PC-3 (cell line): ENCODE results near the gene SFN. TPM values are rescaled to one million over a fixed set of nuclear protein-coding genes. Genes with fewer than 3 reads are reported as not detected.
"Not testable (repeated sequence)": the region's sequence is repeated elsewhere in the genome, so short reads cannot be mapped to it uniquely, and the experiment has no call there.

Experiments used
- ATAC-seq: fragments of 200-7000 bp; cut with Tn5 transposase; 2 replicates; pipeline ENCODE4 v1.9.1; 2020; ENCODE audit warnings: mild to moderate bottlenecking, moderate library complexity
- BruUV-seq: library from RNA; stranded (reverse); fragments of 400-500 nt; replicated peaks from 2 replicates; lab custom pipeline; 2021; lab: Mats Ljungman, UMichigan
- CTCF ChIA-PET: fragments of 300-600 bp; sonication (Branson Sonifier 250); formaldehyde crosslinking; loops from one replicate; lab custom pipeline; 2022; ENCODE audit warnings: antibody characterized with exemption; lab: Charles Lee
- POLR2A ChIA-PET: fragments of 300-600 bp; sonication (Branson Sonifier 250); formaldehyde crosslinking; loops from one replicate; lab custom pipeline; 2022; ENCODE audit warnings: antibody characterized with exemption; ENCODE audit not compliant: unreplicated experiment; lab: Charles Lee
- DNase-seq: peaks from one replicate; pipeline ENCODE4 v3.0.0-alpha.2; 2015
- H2AFZ ChIP-seq: fragments of 300-600 bp; sonication (generic); 2 replicates; pipeline ENCODE4 v1.6.0; 2016; ENCODE audit warnings: antibody characterized with exemption, low read length
- H3F3A ChIP-seq: fragments of 300-600 bp; sonication (generic); one replicate; pipeline ENCODE4 v1.6.0; 2017; ENCODE audit warnings: antibody characterized with exemption, low read length, control low read depth, mild to moderate bottlenecking; ENCODE audit not compliant: unreplicated experiment
- H3K27ac ChIP-seq: fragments of 300-600 bp; sonication (generic); 2 replicates; pipeline ENCODE4 v1.5.1; 2016; ENCODE audit warnings: mild to moderate bottlenecking, low read length
- H3K27me3 ChIP-seq: fragments of 300-600 bp; sonication (generic); 2 replicates; pipeline ENCODE4 v1.6.1; 2016; ENCODE audit warnings: low read length, mixed read lengths
- H3K36me3 ChIP-seq: fragments of 300-600 bp; sonication (generic); 2 replicates; pipeline ENCODE4 v1.6.1; 2016; ENCODE audit warnings: low read depth, mixed run types, low read length, mixed read lengths
- H3K4me1 ChIP-seq: fragments of 300-600 bp; sonication (generic); 2 replicates; pipeline ENCODE4 v1.5.1; 2016; ENCODE audit warnings: low read length; ENCODE audit not compliant: insufficient read depth
- H3K4me2 ChIP-seq: fragments of 300-600 bp; sonication (generic); 2 replicates; pipeline ENCODE4 v1.6.0; 2016; ENCODE audit warnings: low read length
- H3K4me3 ChIP-seq: fragments of 300-600 bp; sonication (generic); 2 replicates; pipeline ENCODE4 v1.5.1; 2016; ENCODE audit warnings: mild to moderate bottlenecking, low read length, mixed read lengths
- H3K79me2 ChIP-seq: fragments of 300-600 bp; sonication (generic); 2 replicates; pipeline ENCODE4 v1.6.1; 2017; ENCODE audit warnings: low read length, mixed read lengths
- H3K9ac ChIP-seq: fragments of 300-600 bp; sonication (generic); 2 replicates; pipeline ENCODE4 v1.6.0; 2016; ENCODE audit warnings: mild to moderate bottlenecking, low read length
- H3K9me2 ChIP-seq: fragments of 300-600 bp; sonication (generic); replicated peaks from 2 replicates; pipeline ENCODE4 v1.6.1; 2016; ENCODE audit warnings: mixed run types, low read length, mixed read lengths
- H3K9me3 ChIP-seq: fragments of 300-600 bp; sonication (generic); 2 replicates; pipeline ENCODE4 v1.6.1; 2016; ENCODE audit warnings: low read length, mixed read lengths
- H4K20me1 ChIP-seq: fragments of 300-600 bp; sonication (generic); 2 replicates; pipeline ENCODE4 v1.6.1; 2016; ENCODE audit warnings: low read length, mixed read lengths
- EZH2 ChIP-seq: fragments of 300-600 bp; sonication (generic); IDR thresholded peaks from one replicate; pipeline ENCODE4 v1.6.1; 2017; ENCODE audit warnings: antibody characterized with exemption, mild to moderate bottlenecking, low read length; ENCODE audit not compliant: unreplicated experiment
- EZH2phosphoT487 ChIP-seq: fragments of 300-600 bp; sonication (generic); IDR thresholded peaks from 2 replicates; pipeline ENCODE4 v1.6.1; 2018; ENCODE audit warnings: mild to moderate bottlenecking, antibody characterized with exemption, low read length, borderline replicate concordance
- intact Hi-C: fragments of 100-400 bp; cut with micrococcal nuclease; formaldehyde crosslinking; loops from 2 replicates; pipeline ENCODE4 v1.9.0; 2023
- total RNA-seq: library from RNA; depleted of rRNA; stranded (reverse); fragments of >200 nt; gene quantifications from 2 replicates; pipeline ENCODE4 v1.2.3, GENCODE V29; 2014
- TF ChIP-seq, protein P1 (sequence below): fragments of 300-600 bp; sonication (generic); conservative IDR thresholded peaks from 2 replicates; pipeline ENCODE4 v1.5.1; 2017; ENCODE audit warnings: antibody characterized with exemption, low read depth, mild to moderate bottlenecking, low read length

Gene SFN
- total RNA-seq, 1 experiment from 2014 or later = 411 TPM

DNA sequence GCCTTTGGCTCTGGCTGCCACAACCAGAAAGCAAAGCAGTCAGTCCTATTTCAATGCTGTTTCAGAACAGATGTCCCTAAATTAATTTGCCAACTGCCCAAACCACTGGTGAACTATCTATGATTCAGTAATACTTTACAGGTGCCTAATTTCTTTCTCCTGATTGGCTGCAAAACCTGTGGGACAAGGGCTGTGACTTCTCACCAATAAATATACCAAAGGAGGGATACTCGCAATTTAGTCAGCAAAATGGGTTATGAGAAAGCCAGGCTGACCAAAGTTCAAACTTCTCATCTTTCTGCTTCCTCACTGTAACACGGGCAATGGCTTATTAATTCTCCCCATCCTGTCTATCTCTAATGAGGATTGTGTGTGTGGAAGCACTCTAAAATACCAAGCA is 14.4 kb downstream of the SFN start:
- peaks cover 4% of the 10 kb centered on the region; the same call in 1 of the 2 replicates for H3K79me2 ChIP-seq
- H3F3A ChIP-seq = peaks cover 9% of the 10 kb centered on the region
- DNase-seq (peak; percentile 88), ATAC-seq (peak; percentile 44)
- H3K9ac ChIP-seq = peak overlapping the region; percentile 72
- no peaks in the 10 kb centered on the region for H3K9me2 ChIP-seq
- H3K36me3 ChIP-seq = peaks cover 20% of the 10 kb centered on the region; the same call in 1 of the 2 replicates
- H3K27ac ChIP-seq = peak overlapping the region; percentile 92
- no peaks in the 10 kb centered on the region for H3K9me3 ChIP-seq
- H3K4me3 ChIP-seq = peak overlapping the region; percentile 49
- no peak overlapping the region for H2AFZ ChIP-seq
- ChIA-PET CTCF (no interaction called here), POLR2A (no interaction called here)
- no peaks in the 10 kb centered on the region for H4K20me1 ChIP-seq
- BruUV-seq = no TSS peak
- TF ChIP-seq, protein P1, sequence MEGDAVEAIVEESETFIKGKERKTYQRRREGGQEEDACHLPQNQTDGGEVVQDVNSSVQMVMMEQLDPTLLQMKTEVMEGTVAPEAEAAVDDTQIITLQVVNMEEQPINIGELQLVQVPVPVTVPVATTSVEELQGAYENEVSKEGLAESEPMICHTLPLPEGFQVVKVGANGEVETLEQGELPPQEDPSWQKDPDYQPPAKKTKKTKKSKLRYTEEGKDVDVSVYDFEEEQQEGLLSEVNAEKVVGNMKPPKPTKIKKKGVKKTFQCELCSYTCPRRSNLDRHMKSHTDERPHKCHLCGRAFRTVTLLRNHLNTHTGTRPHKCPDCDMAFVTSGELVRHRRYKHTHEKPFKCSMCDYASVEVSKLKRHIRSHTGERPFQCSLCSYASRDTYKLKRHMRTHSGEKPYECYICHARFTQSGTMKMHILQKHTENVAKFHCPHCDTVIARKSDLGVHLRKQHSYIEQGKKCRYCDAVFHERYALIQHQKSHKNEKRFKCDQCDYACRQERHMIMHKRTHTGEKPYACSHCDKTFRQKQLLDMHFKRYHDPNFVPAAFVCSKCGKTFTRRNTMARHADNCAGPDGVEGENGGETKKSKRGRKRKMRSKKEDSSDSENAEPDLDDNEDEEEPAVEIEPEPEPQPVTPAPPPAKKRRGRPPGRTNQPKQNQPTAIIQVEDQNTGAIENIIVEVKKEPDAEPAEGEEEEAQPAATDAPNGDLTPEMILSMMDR = no peak
- TF ChIP-seq EZH2 (no peak), EZH2phosphoT487 (no peak)
- H3K4me1 ChIP-seq = peaks cover 43% of the 10 kb centered on the region
- no peaks in the 10 kb centered on the region for H3K27me3 ChIP-seq
- intact Hi-C loops = loop anchor here (5.0 kb wide), 1 partner anchor 65 kb away; no protein-coding TSS in a partner anchor
- peak overlapping the region; percentile 81 for H3K4me2 ChIP-seq

DNA sequence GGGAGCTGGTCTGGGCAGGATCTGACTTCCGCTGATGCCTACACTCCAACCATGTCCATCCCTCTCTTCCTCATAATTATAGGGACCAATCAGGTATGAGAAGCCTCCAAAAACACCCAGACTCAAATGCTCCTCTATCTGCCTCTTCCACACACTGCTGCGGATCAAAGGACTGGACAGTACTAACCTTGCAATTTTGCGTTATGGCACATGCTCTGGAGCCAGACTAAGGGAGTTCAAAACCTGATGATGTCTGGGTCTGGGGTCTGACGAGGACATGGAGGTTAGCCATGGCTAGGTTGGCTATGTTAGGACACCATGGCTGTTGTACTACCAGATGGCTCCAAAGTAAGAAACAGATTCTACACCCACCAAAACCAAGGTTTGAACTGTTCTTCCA is 16.8 kb downstream of the SFN start:
- H3K27me3 ChIP-seq = no peaks in the 10 kb centered on the region
- DNase-seq (no peak), ATAC-seq (no peak)
- intact Hi-C loops = loop anchor here (5.0 kb wide), 1 partner anchor 67 kb away; no protein-coding TSS in a partner anchor
- peaks cover 37% of the 10 kb centered on the region for H3K36me3 ChIP-seq
- H3K4me2 ChIP-seq = no peak overlapping the region
- no peak overlapping the region for H3K4me3 ChIP-seq
- H3K4me1 ChIP-seq = peaks cover 31% of the 10 kb centered on the region
- ChIA-PET POLR2A (no interaction called here), CTCF (no interaction called here)
- peaks cover 8% of the 10 kb centered on the region; the same call in 1 of the 2 replicates for H3K79me2 ChIP-seq
- H3F3A ChIP-seq = peaks cover 9% of the 10 kb centered on the region
- H3K9me3 ChIP-seq = no peaks in the 10 kb centered on the region
- no peak overlapping the region for H3K27ac ChIP-seq
- no peaks in the 10 kb centered on the region for H4K20me1 ChIP-seq
- H2AFZ ChIP-seq = no peak overlapping the region
- no peaks in the 10 kb centered on the region for H3K9me2 ChIP-seq
- TF ChIP-seq, protein P1 = no peak
- TF ChIP-seq EZH2 = no peak
- TF ChIP-seq EZH2phosphoT487 = no peak
- no TSS peak for BruUV-seq
- H3K9ac ChIP-seq = no peak overlapping the region

DNA sequence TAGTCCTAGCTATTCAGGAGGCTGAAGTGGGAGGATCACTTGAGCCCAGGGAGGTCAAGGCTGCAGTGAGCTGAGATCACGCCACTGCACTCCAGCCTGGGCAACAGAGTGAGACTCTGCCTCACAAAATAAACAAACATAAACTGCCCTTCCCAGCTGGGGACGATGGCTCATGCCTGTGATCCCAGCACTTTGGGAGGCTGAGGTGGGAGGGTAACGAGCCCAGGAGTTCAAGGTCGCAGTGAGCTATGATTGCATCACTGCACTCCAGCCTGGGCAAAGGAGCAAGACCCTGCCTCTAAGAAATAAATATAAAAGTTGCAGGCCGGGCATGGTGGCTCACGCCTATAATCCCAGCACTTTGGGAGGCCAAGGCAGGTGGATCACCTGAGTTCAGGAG is 18.7 kb downstream of the SFN start:
- CTCF ChIA-PET = interaction anchor here (1.2 kb wide), 1 partner anchor 72 kb away, joined by 3 read pairs; no protein-coding TSS in a partner anchor
- BruUV-seq, POLR2A ChIA-PET: not testable (repeated sequence)

More for the DNA sequence above, 18.7 kb downstream of the SFN start:
- H3K79me2 ChIP-seq = peaks cover 17% of the 10 kb centered on the region
- H4K20me1 ChIP-seq, H3K27ac ChIP-seq, H3K4me2 ChIP-seq, H3F3A ChIP-seq, H3K9me3 ChIP-seq, ATAC-seq, H3K9ac ChIP-seq, intact Hi-C loops, H3K27me3 ChIP-seq, H2AFZ ChIP-seq, H3K9me2 ChIP-seq, DNase-seq, H3K4me3 ChIP-seq: not testable (repeated sequence)
- peaks cover 45% of the 10 kb centered on the region for H3K36me3 ChIP-seq
- H3K4me1 ChIP-seq = peaks cover 13% of the 10 kb centered on the region
